K562 (cell line): ENCODE results near the gene TLNRD1. TPM values are rescaled to one million over a fixed set of nuclear protein-coding genes. Genes with fewer than 3 reads are reported as not detected.

ENCODE experiments used
- ATAC-seq: fragments of 200-7000 bp; cut with Tn5 transposase; 3 replicates; pipeline ENCODE4 v1.9.1; 2020; ENCODE audit warnings: moderate library complexity
- BruUV-seq: library from RNA; stranded (reverse); fragments of 400-500 nt; replicated peaks from 2 replicates; lab custom pipeline; 2021; lab: Mats Ljungman, UMichigan
- CTCF ChIA-PET: fragments of 300-600 bp; formaldehyde crosslinking; extraction: SDS; loops from one replicate; lab custom pipeline; 2021; ENCODE audit warnings: low intra/inter-chr PET ratio; lab: Yijun Ruan, JAX
- POLR2A ChIA-PET: fragments of 300-600, 350-650 bp; sonication (Branson Sonifier 250); formaldehyde crosslinking; extraction: SDS; loops from one replicate; lab custom pipeline; 2021; ENCODE audit warnings: antibody characterized with exemption, inconsistent platforms; lab: Yijun Ruan, JAX
- DNase-seq, 4 experiments: peaks; one replicate each; pipeline versions ENCODE4 v3.0.0 to v3.0.0-alpha.2; 2011 to 2018; ENCODE audit warnings: low spot score in 3 of 4, mixed read lengths in 3 of 4; ENCODE audit errors: extremely low read depth in 1 of 4
- FAIRE-seq: peaks from 2 replicates; lab custom pipeline; 2011; peaks lifted over from hg19 to GRCh38; lab: Jason Lieb, UNC
- H2AFZ ChIP-seq: 2 replicates; pipeline ENCODE4 v1.6.0; 2011; ENCODE audit warnings: low read depth, low read length, control low read depth, inconsistent platforms
- H3K27ac ChIP-seq: fragments of 200-600 bp; 3 replicates; pipeline ENCODE4 v1.8.0; 2011; ENCODE audit warnings: low read depth, mild to moderate bottlenecking, control low read depth, inconsistent platforms, low read length, moderate library complexity, mixed read lengths; ENCODE audit errors: extremely low read depth
- H3K27me3 ChIP-seq, 2 experiments: fragments of 300-600 bp in 1 of 2; 2 replicates in 1 of 2; 3 replicates in 1 of 2; pipeline versions ENCODE4 v1.6.0 to v1.8.0; 2011; ENCODE audit warnings: inconsistent platforms in 2 of 2, low read length in 2 of 2, mild to moderate bottlenecking in 1 of 2, mixed read lengths in 1 of 2, moderate library complexity in 1 of 2; ENCODE audit not compliant: control insufficient read depth in 2 of 2, insufficient read depth in 2 of 2
- H3K36me3 ChIP-seq: fragments of 300-600 bp; 3 replicates; pipeline ENCODE4 v1.8.0; 2011; ENCODE audit warnings: mild to moderate bottlenecking, low read length, inconsistent platforms; ENCODE audit not compliant: control insufficient read depth, insufficient read depth
- H3K4me1 ChIP-seq, 2 experiments: fragments of 200-600 bp in 1 of 2; replicated peaks in 1 of 2; 2 replicates in 1 of 2; 3 replicates in 1 of 2; pipeline versions ENCODE4 v1.5.1 to v1.8.0; 2011; ENCODE audit warnings: inconsistent platforms in 2 of 2, low read length in 2 of 2, mild to moderate bottlenecking in 1 of 2, mixed read lengths in 1 of 2, moderate library complexity in 1 of 2; ENCODE audit not compliant: control insufficient read depth in 2 of 2, insufficient read depth in 2 of 2
- H3K4me2 ChIP-seq: 2 replicates; pipeline ENCODE4 v1.6.1; 2011; ENCODE audit warnings: low read length, control low read depth, inconsistent platforms, mixed read lengths; ENCODE audit not compliant: insufficient read depth
- H3K4me3 ChIP-seq: fragments of 200-600 bp; sonication (generic), shearing (Covaris generic); 2 replicates; pipeline ENCODE4 v1.5.1; 2016; ENCODE audit warnings: control low read depth, inconsistent platforms
- H3K79me2 ChIP-seq: fragments of 200-600 bp; 3 replicates; pipeline ENCODE4 v1.8.0; 2011; ENCODE audit warnings: low read length, inconsistent platforms; ENCODE audit not compliant: control insufficient read depth, insufficient read depth
- H3K9ac ChIP-seq, 2 experiments: 2 replicates each; pipeline versions ENCODE4 v1.6.0 to v1.6.1; 2011; ENCODE audit warnings: low read depth in 2 of 2, low read length in 2 of 2, control low read depth in 1 of 2, inconsistent platforms in 1 of 2, mild to moderate bottlenecking in 1 of 2, mixed read lengths in 1 of 2; ENCODE audit not compliant: insufficient read depth in 1 of 2
- H3K9me1 ChIP-seq: one replicate; pipeline ENCODE4 v1.6.0; 2011; ENCODE audit warnings: inconsistent platforms, mild to moderate bottlenecking, low read length, moderate library complexity; ENCODE audit not compliant: control insufficient read depth, insufficient read depth
- H3K9me3 ChIP-seq: replicated peaks from 2 replicates; pipeline ENCODE4 v1.5.1; 2011; ENCODE audit warnings: low read depth, low read length, inconsistent platforms; ENCODE audit not compliant: control insufficient read depth, insufficient read depth
- H4K20me1 ChIP-seq: replicated peaks from 2 replicates; pipeline ENCODE4 v1.6.1; 2011; ENCODE audit warnings: low read length, inconsistent platforms, mixed read lengths; ENCODE audit not compliant: control insufficient read depth, insufficient read depth
- DLX4 ChIP-seq: fragments of 250-450 bp; sonication (Bioruptor Pico); IDR thresholded peaks from 2 replicates; pipeline ENCODE4 v1.6.1; 2021; ENCODE audit warnings: mild to moderate bottlenecking
- DPF2 ChIP-seq: fragments of 450-650 bp; IDR thresholded peaks from 2 replicates; pipeline ENCODE4 v1.6.1; 2016
- LEF1 ChIP-seq: fragments of 450-650 bp; IDR thresholded peaks from 2 replicates; pipeline ENCODE4 v1.6.1; 2016; ENCODE audit warnings: mild to moderate bottlenecking
- NCOA6 ChIP-seq: fragments of 450-650 bp; IDR thresholded peaks from 2 replicates; pipeline ENCODE4 v1.6.1; 2017; ENCODE audit warnings: mild to moderate bottlenecking
- POU5F1 ChIP-seq: fragments of 150-350 bp; IDR thresholded peaks from 2 replicates; pipeline ENCODE4 v1.6.1; 2014; ENCODE audit warnings: borderline replicate concordance, low read length, low read depth, mild to moderate bottlenecking; ENCODE audit not compliant: partially characterized antibody
- PRDM10 ChIP-seq: fragments of 450-650 bp; IDR thresholded peaks from 2 replicates; pipeline ENCODE4 v1.6.1; 2018; ENCODE audit not compliant: partially characterized antibody
- RBM17 ChIP-seq: fragments of 200-400 bp; formaldehyde crosslinking; IDR thresholded peaks from 2 replicates; pipeline ENCODE4 v1.6.1; 2017; ENCODE audit warnings: low read depth, mild to moderate bottlenecking, low read length, borderline replicate concordance
- SMARCC2 ChIP-seq: fragments of 450-650 bp; IDR thresholded peaks from 2 replicates; pipeline ENCODE4 v1.6.1; 2017; ENCODE audit warnings: antibody characterized with exemption, moderate library complexity, mild to moderate bottlenecking, low read depth
- TCF15 ChIP-seq: fragments of 250-450 bp; sonication (Bioruptor Pico); IDR thresholded peaks from 2 replicates; pipeline ENCODE4 v1.8.0; 2022; ENCODE audit warnings: moderate library complexity, mild to moderate bottlenecking, inconsistent platforms
- ZBTB11 ChIP-seq, 3 experiments: fragments of 200-800 bp in 1 of 3; fragments of 250-450 bp in 1 of 3; fragments of 450-650 bp in 1 of 3; sonication (Bioruptor Pico) in 1 of 3; sonication (Bioruptor generic) in 1 of 3; formaldehyde crosslinking in 1 of 3; IDR thresholded peaks; 2 replicates each; pipeline versions ENCODE4 v1.6.1 to v1.8.0; 2016 to 2022; ENCODE audit warnings: mild to moderate bottlenecking in 2 of 3, missing genetic modification characterization in 2 of 3, missing compliant biosample characterization in 1 of 3, moderate library complexity in 1 of 3
- WGBS: fragments of 100-300 bp; shearing (Covaris generic); methylation state at CpG from one replicate; pipeline ENCODE4 v1.1.6; 2016; ENCODE audit warnings: low coverage, mixed read lengths; ENCODE audit not compliant: insufficient coverage; ENCODE audit errors: missing lambda C conversion rate; 5-methylcytosine and 5-hydroxymethylcytosine counted together
- in situ Hi-C: fragments of 300-500 bp; cut with MboI; formaldehyde crosslinking; loops from 4 replicates; pipeline ENCODE4 v1.15.0; 2018; ENCODE audit warnings: inconsistent platforms, mixed read lengths
- intact Hi-C: fragments of 100-400 bp; cut with micrococcal nuclease; formaldehyde crosslinking; loops from 2 replicates; pipeline ENCODE4 v1.14.2; 2022
- polyA plus RNA-seq, 8 experiments: library from polyadenylated mRNA; depleted of rRNA in 4 of 8; stranded (reverse) in 5 of 8; unstranded in 3 of 8; fragments of >200 nt; fragmentation: Nextera tagmentation in 2 of 8; fragmentation: Illumina TruSeq in 1 of 8; extraction: Ambion mirVana in 2 of 8; extraction: Trizol in 1 of 8; gene quantifications; 2 replicates each; pipeline versions ENCODE4 v1.2.1 to v1.2.3, GENCODE V29; 2011 to 2014; ENCODE audit warnings: inconsistent platforms in 1 of 8, missing spikeins in 1 of 8
- total RNA-seq, 7 experiments: library from RNA; depleted of rRNA in 6 of 7; stranded (reverse); fragments of >200 nt in 6 of 7; fragmentation: Illumina TruSeq in 2 of 7; extraction: Trizol in 2 of 7; gene quantifications; 2 replicates each; pipeline versions ENCODE4 v1.2.1 to v1.2.3, GENCODE V29; 2011 to 2021; ENCODE audit warnings: low replicate concordance in 1 of 7

TLNRD1 gene
- total and polyA plus RNA-seq, 9 of the 15 experiments (the other 6 are each of a cell fraction or from before 2014, with no cell fraction given): 1.1 to 33.1 (median 5.7) TPM

GRCh38 chr15:80955571-80956452, 44.9 kb upstream of the TLNRD1 start (continued):
- TF ChIP-seq PRDM10: peak; percentile 62
- TF ChIP-seq DPF2: peak; percentile 64
- TF ChIP-seq SMARCC2: peak; percentile 28; the same call in 1 of the 2 replicates

- Histone ChIP-seq H3K4me2 (no peak overlapping the region), H3K9me3 (no peaks in the 10 kb centered on the region), H2AFZ (no peak overlapping the region), H4K20me1 (no peaks in the 10 kb centered on the region), H3K79me2 (no peaks in the 10 kb centered on the region), H3K27ac (no peak overlapping the region), H3K4me3 (no peak overlapping the region), H3K9me1 (no peaks in the 10 kb centered on the region), H3K4me1 (peaks cover 4 to 17% of the 10 kb centered on the region in 2 experiments; a peak in 3 of 5 replicates), H3K9ac (no peak overlapping the region), H3K27me3 (no peaks in the 10 kb centered on the region), H3K36me3 (no peaks in the 10 kb centered on the region; the same call in 2 of the 3 replicates)
- ChIA-PET CTCF (no interaction called here), POLR2A (interaction anchor here (0.8 kb wide), 1 partner anchor 20 kb away, joined by 4 read pairs; no protein-coding TSS in a partner anchor)
- no TSS peak for BruUV-seq
- intact Hi-C loops (no loop called here), in situ Hi-C loops (no loop called here)
- 0% methylated on average over 1 of the region's 2 CpGs for WGBS
- peak in 2 of 4 experiments; percentile 16 to 23 for DNase-seq
- ATAC-seq: no peak
- FAIRE-seq: peak; percentile 6
- TF ChIP-seq ZBTB11 (CRISPR knock-in tag; IDR thresholded peaks at IDR 0.05): no peak
- TF ChIP-seq DLX4 (CRISPR knock-in tag): no peak
- TF ChIP-seq RBM17: no peak
- no peak for TF ChIP-seq LEF1
- TF ChIP-seq POU5F1: no peak
- no peak for TF ChIP-seq TCF15
- no peak for TF ChIP-seq NCOA6
Measured at GRCh38 chr15:80957556-80957955, 43.2 kb upstream of the TLNRD1 start.
